Astrocyte (in vitro differentiated cells and primary cell): ENCODE data around the gene FAM168A.

Source experiments
- EZH2 ChIP-seq: IDR thresholded peaks from 2 replicates; pipeline ENCODE4 v1.6.1; 2012; ENCODE audit warnings: mild to moderate bottlenecking, low read length, inconsistent platforms; ENCODE audit not compliant: insufficient read depth
- TF ChIP-seq, protein P1 (sequence below): IDR thresholded peaks from 2 replicates; pipeline ENCODE4 v1.5.1; 2011; ENCODE audit warnings: low read depth, mild to moderate bottlenecking, inconsistent platforms, low read length, moderate library complexity; ENCODE audit not compliant: insufficient read depth

DNA sequence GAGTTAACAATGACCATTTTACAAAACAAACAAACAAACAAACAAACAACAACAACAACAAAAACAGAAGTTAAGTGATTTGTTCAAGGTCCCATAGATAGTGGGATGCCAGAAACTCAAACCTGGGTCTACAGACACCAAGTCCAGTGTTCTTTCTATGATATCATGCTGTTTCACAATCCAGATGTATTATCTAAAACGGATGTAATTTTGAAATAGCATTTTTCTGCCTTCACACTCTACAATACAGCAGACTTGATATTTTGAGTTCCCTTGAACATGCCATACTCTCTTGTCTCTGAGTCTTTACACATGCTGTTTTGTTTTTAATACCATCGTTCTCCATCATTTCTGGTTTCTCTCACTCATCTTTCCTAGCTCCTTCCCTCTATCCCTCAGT is 117.2 kb downstream of the FAM168A start:
- TF ChIP-seq, protein P1, sequence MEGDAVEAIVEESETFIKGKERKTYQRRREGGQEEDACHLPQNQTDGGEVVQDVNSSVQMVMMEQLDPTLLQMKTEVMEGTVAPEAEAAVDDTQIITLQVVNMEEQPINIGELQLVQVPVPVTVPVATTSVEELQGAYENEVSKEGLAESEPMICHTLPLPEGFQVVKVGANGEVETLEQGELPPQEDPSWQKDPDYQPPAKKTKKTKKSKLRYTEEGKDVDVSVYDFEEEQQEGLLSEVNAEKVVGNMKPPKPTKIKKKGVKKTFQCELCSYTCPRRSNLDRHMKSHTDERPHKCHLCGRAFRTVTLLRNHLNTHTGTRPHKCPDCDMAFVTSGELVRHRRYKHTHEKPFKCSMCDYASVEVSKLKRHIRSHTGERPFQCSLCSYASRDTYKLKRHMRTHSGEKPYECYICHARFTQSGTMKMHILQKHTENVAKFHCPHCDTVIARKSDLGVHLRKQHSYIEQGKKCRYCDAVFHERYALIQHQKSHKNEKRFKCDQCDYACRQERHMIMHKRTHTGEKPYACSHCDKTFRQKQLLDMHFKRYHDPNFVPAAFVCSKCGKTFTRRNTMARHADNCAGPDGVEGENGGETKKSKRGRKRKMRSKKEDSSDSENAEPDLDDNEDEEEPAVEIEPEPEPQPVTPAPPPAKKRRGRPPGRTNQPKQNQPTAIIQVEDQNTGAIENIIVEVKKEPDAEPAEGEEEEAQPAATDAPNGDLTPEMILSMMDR: no peak
- TF ChIP-seq EZH2: no peak
